CD4-positive, alpha-beta T cell treated with Interleukin-15 for 1 hour (primary cell): ENCODE results near the gene RNF152.

Experiments
- DNase-seq: peaks from one replicate; pipeline ENCODE4 v3.0.0-alpha.2; 2020

RNF152 gene

GRCh38 chr18:61852496-61852895 is 40.3 kb downstream of the RNF152 start:
- DNase-seq = no peak

- DNase-seq = no peak
Observed at GRCh38 chr18:61851940-61852451, 40.8 kb downstream of the RNF152 start.

GRCh38 chr18:61851279-61851678 is 41.5 kb downstream of the RNF152 start:
- no peak for DNase-seq

- DNase-seq = no peak
Observed at GRCh38 chr18:61850756-61851155, 42.1 kb downstream of the RNF152 start.

GRCh38 chr18:61847164-61847791 is 45.5 kb downstream of the RNF152 start:
- no peak for DNase-seq

GRCh38 chr18:61845197-61845596 is 47.6 kb downstream of the RNF152 start:
- DNase-seq = no peak

- no peak for DNase-seq
Observed at GRCh38 chr18:61844726-61845125, 48.1 kb downstream of the RNF152 start.

- no peak for DNase-seq
Observed at GRCh38 chr18:61842146-61842545, 50.7 kb downstream of the RNF152 start.

GRCh38 chr18:61841706-61842105 is 51.1 kb downstream of the RNF152 start:
- no peak for DNase-seq

- DNase-seq = no peak
Observed at GRCh38 chr18:61840324-61840723, 52.5 kb downstream of the RNF152 start.

- DNase-seq = no peak
Observed at GRCh38 chr18:61838521-61838920, 54.3 kb downstream of the RNF152 start.

- DNase-seq = no peak
Observed at GRCh38 chr18:61833978-61834377, 58.8 kb downstream of the RNF152 start.

GRCh38 chr18:61833387-61833786 is 59.4 kb downstream of the RNF152 start:
- no peak for DNase-seq

GRCh38 chr18:61832858-61833257 is 59.9 kb downstream of the RNF152 start:
- DNase-seq = no peak

GRCh38 chr18:61831071-61831470 is 61.7 kb downstream of the RNF152 start:
- DNase-seq = no peak

- DNase-seq = no peak
Observed at GRCh38 chr18:61829108-61829507, 63.7 kb downstream of the RNF152 start.

GRCh38 chr18:61827591-61827990 is 65.2 kb downstream of the RNF152 start:
- no peak for DNase-seq

- no peak for DNase-seq
Observed at GRCh38 chr18:61825386-61825785, 67.4 kb downstream of the RNF152 start.

- no peak for DNase-seq
Observed at GRCh38 chr18:61824733-61825363, 68.0 kb downstream of the RNF152 start.

GRCh38 chr18:61823595-61823994 is 69.2 kb downstream of the RNF152 start:
- DNase-seq = no peak

GRCh38 chr18:61822879-61823278 is 69.9 kb downstream of the RNF152 start:
- no peak for DNase-seq

GRCh38 chr18:61821748-61822147 is 71.1 kb downstream of the RNF152 start:
- DNase-seq = no peak

- DNase-seq = no peak
Observed at GRCh38 chr18:61820882-61821281, 71.9 kb downstream of the RNF152 start.

- no peak for DNase-seq
Observed at GRCh38 chr18:61817086-61817485, 75.7 kb downstream of the RNF152 start.
